ENCODE results near the gene TCF12.

The TCF12 gene

GRCh38 chr15:57320631-57321220 is 402.3 kb downstream of the TCF12 start:
- no peak for DNase-seq (ENCODE audit: low spot score)

DNA sequence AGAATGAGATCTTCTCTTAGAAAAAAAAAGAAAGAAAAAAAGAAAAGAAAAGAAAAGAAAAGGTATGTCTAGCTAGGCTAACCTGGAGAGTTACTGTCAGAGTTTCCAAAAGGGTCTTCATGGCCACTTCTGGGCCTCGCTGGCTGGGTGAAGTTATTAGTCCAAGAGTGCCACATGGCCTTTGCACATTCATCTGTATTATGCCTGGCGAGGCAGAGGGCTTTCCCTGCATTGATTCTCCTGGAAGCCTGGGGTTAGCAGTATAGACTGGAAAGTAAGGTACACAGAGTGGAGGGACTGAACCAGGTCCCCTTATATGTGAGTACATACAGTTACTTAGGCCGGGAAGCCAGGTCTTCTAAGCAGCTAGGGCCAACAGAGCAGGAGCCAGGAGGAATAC is 403.0 kb downstream of the TCF12 start:
- no peak for DNase-seq (ENCODE audit: low spot score)

GRCh38 chr15:57321973-57322601 is 403.6 kb downstream of the TCF12 start:
- no peak for DNase-seq (ENCODE audit: low spot score)

DNA sequence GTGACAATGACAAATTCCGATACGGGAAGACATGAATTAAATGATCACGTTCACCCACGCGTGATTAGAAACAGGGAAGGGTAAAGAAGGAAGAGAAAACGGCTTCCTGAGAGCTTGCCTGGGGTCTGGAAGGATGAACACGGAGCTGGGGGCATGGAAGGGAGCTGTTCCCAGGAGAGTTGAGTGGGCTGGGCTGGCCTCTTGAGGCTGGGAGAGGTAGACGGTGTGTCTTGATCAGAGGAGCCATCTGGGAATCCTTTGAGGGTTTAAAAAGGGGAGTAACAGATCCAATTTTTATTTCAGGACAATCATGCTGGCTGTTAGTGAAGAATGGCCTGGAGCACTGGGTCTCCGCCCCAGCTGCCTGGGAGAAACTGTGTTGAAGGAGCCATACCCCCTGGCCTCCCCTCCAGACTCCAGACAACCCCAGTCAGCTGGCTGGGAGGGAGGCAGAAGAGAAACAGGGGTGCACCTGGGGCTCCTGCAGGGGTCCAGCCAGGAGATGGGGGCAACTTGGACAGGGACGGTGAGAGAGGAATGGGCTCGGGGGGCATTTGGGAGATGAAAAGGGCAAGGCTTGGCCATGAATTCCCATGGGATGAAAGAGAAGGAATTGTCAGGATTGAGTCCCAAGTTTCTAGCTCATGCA is 404.3 kb downstream of the TCF12 start:
- DNase-seq (ENCODE audit: low spot score): no peak

GRCh38 chr15:57323299-57323805 is 404.9 kb downstream of the TCF12 start:
- no peak for DNase-seq (ENCODE audit: low spot score)

- peak; percentile 61 for DNase-seq (ENCODE audit: low spot score)
These were observed 405.6 kb downstream of the TCF12 start for GRCh38 chr15:57323806-57324589.

GRCh38 chr15:57324590-57324890 is 406.1 kb downstream of the TCF12 start:
- no peak for DNase-seq (ENCODE audit: low spot score)

GRCh38 chr15:57324944-57325679 is 406.7 kb downstream of the TCF12 start:
- DNase-seq (ENCODE audit: low spot score): no peak

GRCh38 chr15:57326196-57326595 is 407.8 kb downstream of the TCF12 start:
- no peak for DNase-seq (ENCODE audit: low spot score)

DNA sequence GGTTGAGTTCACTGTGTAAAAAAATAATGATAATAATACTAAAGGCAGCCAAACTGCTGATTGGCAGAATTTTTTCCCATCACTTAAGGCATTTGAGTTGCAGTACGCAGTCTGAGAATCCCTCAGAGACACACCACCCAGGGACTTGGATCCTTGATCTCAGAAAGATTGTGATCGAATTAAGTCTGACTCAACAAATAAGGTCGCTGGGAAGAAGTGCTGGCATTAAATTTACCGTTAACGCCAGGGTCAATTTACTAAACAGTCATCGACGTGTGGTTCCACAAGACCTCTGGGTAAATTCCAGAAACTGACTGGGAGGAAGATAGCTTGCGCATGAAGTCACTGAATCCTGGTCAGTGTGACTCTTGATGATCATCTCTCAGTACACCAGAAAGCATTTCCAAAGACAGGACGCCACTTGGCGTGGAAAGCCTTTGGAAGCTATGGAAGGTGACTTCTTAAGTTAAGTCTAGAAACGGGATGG is 409.6 kb downstream of the TCF12 start:
- DNase-seq (ENCODE audit: low spot score): no peak

DNA sequence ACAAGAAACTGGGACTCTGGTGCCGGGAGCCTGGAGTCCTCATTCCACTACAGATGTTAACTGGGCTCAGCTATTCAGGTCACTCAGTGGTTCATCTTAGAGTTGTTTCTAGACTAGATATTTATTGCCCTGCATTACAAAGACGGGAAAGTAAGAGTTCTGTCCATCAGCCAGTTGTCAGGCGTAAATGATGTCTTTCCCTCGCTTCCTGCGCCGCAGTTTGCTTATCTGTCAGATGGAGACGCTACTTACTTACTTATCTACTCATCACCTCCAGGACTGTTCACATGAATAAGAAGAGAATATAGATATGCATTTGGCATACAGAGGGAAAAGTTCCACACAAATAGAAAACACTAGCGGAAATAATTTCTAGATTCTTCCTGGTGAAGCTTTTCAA is 410.0 kb downstream of the TCF12 start:
- no peak for DNase-seq (ENCODE audit: low spot score)

DNA sequence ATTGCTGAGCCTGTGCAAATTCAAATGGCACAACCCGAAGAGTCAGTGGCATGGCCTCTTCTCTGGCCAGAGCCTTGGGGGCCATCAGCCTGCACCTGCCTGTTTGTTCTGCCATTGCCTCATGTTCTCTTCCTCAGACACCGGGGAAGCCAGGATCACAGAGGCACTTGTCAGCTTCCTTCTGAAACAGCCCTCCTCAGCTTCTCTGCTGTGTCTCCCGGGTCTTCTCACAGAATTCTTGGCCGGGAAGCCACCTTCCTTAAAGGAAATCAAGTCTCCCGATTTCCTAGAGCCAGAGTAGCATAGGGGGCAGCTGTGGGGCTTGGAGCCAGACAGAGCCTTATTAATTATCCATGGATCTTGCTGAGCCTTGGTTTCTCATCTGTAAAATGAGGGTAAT is 410.5 kb downstream of the TCF12 start:
- no peak for DNase-seq (ENCODE audit: low spot score)

DNA sequence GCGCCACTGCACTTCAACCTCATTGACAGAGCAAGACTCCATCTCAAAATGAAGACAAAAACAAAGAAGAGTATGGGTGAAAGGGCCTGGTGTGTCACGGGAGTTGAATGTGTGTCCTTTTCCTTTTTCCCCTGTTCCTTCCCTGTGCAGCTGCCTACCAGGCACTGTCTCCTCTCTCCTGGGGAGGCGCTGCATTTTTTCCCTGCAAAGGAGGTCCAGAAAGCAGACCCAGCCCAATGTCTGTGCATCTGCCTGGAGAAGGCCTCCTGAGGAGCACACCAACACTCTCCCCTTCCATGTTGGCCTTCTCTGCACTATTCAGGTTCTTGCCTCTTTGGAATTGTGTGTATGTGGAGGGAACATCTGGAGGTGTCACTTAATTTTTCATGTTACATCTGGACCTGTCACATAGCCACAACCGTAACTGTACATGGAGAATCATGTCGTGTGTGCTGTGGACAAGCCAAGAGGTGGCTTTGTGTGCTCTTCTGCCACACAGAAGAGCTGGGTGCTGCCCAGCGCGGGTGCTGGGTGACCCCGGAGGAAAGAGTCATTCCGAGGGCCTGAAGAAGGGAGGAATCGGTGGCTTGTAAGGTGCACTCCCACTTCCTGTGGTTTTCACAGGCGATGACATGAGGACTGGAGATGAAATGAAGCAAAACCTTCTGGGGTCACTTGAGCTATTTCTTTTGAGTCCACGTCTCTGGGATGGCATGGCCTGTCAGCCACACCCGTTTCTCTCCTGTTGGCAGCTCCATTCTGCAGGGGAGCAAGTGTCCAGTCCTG is 411.3 kb downstream of the TCF12 start:
- DNase-seq (ENCODE audit: low spot score): no peak

- DNase-seq (ENCODE audit: low spot score): no peak
These were observed 412.3 kb downstream of the TCF12 start for GRCh38 chr15:57330619-57331340.

- no peak for DNase-seq (ENCODE audit: low spot score)
These were observed 413.9 kb downstream of the TCF12 start for GRCh38 chr15:57332326-57332725.

DNA sequence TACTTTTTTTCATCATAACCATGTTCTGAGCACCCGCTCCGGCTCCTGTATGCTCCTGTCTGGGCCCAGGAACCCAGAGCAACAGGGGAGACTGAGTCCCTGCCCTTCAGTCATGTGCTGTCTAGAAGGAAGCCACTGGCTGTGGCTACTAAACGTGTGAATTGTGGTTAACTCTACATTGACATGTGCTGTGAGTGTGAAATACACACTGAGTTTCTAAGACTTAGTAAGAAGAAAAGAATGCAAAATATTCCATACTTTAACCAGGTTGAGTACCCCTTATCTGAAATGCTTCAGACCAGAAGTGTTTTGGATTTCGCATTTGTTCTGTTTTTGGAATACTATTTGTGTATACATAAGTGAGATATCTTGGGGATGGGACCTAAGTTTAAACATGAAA is 415.0 kb downstream of the TCF12 start:
- DNase-seq (ENCODE audit: low spot score): no peak

DNA sequence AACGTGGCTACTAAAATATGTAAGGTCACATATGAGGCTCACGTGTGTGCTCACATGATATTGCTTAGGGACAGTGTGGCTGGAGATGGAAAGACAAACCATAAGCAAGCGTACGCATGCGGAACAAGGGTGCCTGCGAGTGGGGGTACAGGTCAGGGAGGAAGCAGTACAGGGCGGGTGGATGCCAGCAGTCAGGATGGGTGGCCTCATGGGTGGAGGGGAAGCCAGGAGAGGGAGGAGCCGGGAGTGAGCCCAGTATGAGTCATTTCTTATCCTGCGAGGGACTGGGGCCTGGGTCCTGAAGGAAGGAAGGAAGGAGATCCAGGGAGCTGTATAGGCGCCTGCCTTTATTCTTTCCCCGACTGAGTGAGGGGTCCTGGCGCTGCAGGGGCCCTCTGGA is 415.8 kb downstream of the TCF12 start:
- DNase-seq (ENCODE audit: low spot score): no peak

DNA sequence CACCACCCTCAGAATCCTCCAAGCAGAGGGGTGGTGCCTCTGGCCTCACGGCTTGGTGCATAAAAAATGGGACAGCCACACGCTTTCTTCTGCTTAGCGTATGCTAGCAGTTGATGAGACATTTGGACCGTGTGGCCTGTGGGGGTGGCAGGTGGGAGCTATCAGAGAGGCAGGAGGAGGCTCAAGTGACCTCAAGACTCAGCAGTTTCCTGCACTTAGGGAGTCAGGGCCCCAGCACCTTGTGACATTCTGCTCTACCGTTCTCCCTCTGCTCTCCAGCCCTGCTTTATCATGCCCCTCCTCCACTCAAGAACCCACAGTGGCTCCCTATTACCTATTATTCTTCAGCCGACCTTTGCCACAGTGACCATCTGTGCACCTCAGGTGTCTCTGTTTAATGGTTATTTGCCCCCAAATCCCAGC is 416.9 kb downstream of the TCF12 start:
- no peak for DNase-seq (ENCODE audit: low spot score)

- no peak for DNase-seq (ENCODE audit: low spot score)
These were observed 417.3 kb downstream of the TCF12 start for GRCh38 chr15:57335719-57336118.

DNA sequence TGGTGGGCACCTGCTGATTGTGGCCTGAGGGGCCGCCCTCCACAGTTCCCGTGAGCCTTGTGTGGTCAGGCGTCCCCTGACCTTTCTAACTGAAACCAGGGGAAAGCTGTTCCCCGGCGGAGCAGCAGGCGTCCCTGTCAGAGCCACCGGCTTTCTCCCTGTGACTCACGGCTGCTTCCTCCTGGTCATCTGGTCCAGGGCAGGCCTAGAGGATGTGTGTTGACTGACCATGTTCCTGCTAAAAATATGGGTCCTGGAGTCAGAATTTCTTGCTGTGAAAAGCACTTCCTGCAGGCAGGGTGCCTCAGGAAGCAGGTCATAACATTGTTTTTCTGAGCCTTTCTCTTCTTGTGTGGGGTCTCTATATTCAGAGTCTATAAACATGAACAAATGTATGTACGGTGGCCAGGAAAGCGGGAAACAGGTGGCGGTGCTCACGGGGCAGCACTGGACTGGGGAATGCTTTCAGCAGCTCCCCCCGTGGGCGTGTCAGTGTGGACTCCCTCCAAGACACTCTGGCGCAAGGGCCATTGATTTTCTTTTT is 419.5 kb downstream of the TCF12 start:
- no peak for DNase-seq (ENCODE audit: low spot score)
